Trophoblast cell (in vitro differentiated cells and primary cell): ENCODE results near the gene KPNA4.
A peak's percentile ranks its signal among the peaks of the same experiment; 100 is the strongest.

Experiments used
- DNase-seq, 2 donors: peaks; one replicate each; pipeline ENCODE4 v3.0.0-alpha.2; 2016
- H2AFZ ChIP-seq: 2 replicates; pipeline ENCODE4 v1.6.1; 2013; ENCODE audit warnings: low read length, moderate library complexity, mild to moderate bottlenecking; ENCODE audit not compliant: insufficient read depth, poor library complexity
- H2AK5ac ChIP-seq: 2 replicates; pipeline ENCODE4 v1.6.1; 2013; ENCODE audit warnings: mild to moderate bottlenecking, low read length
- H2BK120ac ChIP-seq: 2 replicates; pipeline ENCODE4 v1.6.1; 2013; ENCODE audit warnings: low read length, mild to moderate bottlenecking, moderate library complexity; ENCODE audit not compliant: insufficient read depth, poor library complexity
- H2BK12ac ChIP-seq: 2 replicates; pipeline ENCODE4 v1.6.1; 2013; ENCODE audit warnings: mild to moderate bottlenecking, low read length, moderate library complexity
- H2BK5ac ChIP-seq: 2 replicates; pipeline ENCODE4 v1.6.1; 2013; ENCODE audit warnings: low read length, low read depth, moderate library complexity, mild to moderate bottlenecking; ENCODE audit not compliant: poor library complexity
- H3K14ac ChIP-seq: 2 replicates; pipeline ENCODE4 v1.6.1; 2013; ENCODE audit warnings: mild to moderate bottlenecking, low read length
- H3K18ac ChIP-seq: 2 replicates; pipeline ENCODE4 v1.6.1; 2013; ENCODE audit warnings: mild to moderate bottlenecking, low read length
- H3K23ac ChIP-seq: 2 replicates; pipeline ENCODE4 v1.6.1; 2013; ENCODE audit warnings: low read length
- H3K27ac ChIP-seq: 2 replicates; pipeline ENCODE4 v1.5.1; 2013; ENCODE audit warnings: low read depth, mild to moderate bottlenecking, inconsistent platforms, low read length, moderate library complexity
- H3K27me3 ChIP-seq: 2 replicates; pipeline ENCODE4 v1.6.1; 2013; ENCODE audit warnings: inconsistent platforms, mild to moderate bottlenecking, low read length, moderate library complexity; ENCODE audit not compliant: insufficient read depth
- H3K36me3 ChIP-seq, 2 experiments: 1 replicate in 1 of 2; 2 replicates in 1 of 2; pipeline ENCODE4 v1.6.1; 2013; ENCODE audit warnings: low read length in 2 of 2, mild to moderate bottlenecking in 2 of 2, moderate library complexity in 1 of 2; ENCODE audit not compliant: insufficient read depth in 2 of 2, control insufficient read depth in 1 of 2
- H3K4ac ChIP-seq: 2 replicates; pipeline ENCODE4 v1.6.1; 2013; ENCODE audit warnings: low read depth, mild to moderate bottlenecking, low read length, moderate library complexity
- H3K4me1 ChIP-seq, 2 experiments: 1 replicate in 1 of 2; 2 replicates in 1 of 2; pipeline ENCODE4 v1.6.1; 2013; ENCODE audit warnings: low read length in 2 of 2, mild to moderate bottlenecking in 2 of 2, moderate library complexity in 1 of 2; ENCODE audit not compliant: insufficient read depth in 2 of 2, control insufficient read depth in 1 of 2
- H3K4me2 ChIP-seq: 2 replicates; pipeline ENCODE4 v1.6.1; 2013; ENCODE audit warnings: inconsistent platforms, mild to moderate bottlenecking, low read length, moderate library complexity
- H3K4me3 ChIP-seq: 2 replicates; pipeline ENCODE4 v1.5.1; 2013; ENCODE audit warnings: mild to moderate bottlenecking, low read depth, low read length, inconsistent platforms
- H3K79me1 ChIP-seq: one replicate; pipeline ENCODE4 v1.6.1; 2013; ENCODE audit warnings: low read length
- H3K79me2 ChIP-seq: 2 replicates; pipeline ENCODE4 v1.6.1; 2013; ENCODE audit warnings: low read length, mild to moderate bottlenecking; ENCODE audit not compliant: control insufficient read depth, insufficient read depth, poor library complexity
- H3K9ac ChIP-seq: 2 replicates; pipeline ENCODE4 v1.6.1; 2013; ENCODE audit warnings: mild to moderate bottlenecking, low read length
- H3K9me3 ChIP-seq: 2 replicates; pipeline ENCODE4 v1.6.1; 2013; ENCODE audit warnings: low read depth, mild to moderate bottlenecking, control low read depth, inconsistent platforms, low read length; ENCODE audit not compliant: insufficient read depth
- H4K12ac ChIP-seq: 2 replicates; pipeline ENCODE4 v1.6.1; 2013; ENCODE audit warnings: low read depth, mild to moderate bottlenecking, low read length, moderate library complexity
- H4K8ac ChIP-seq: 2 replicates; pipeline ENCODE4 v1.6.1; 2013; ENCODE audit warnings: low read depth, mild to moderate bottlenecking, low read length, moderate library complexity
- H4K91ac ChIP-seq: one replicate; pipeline ENCODE4 v1.6.1; 2013; ENCODE audit warnings: low read depth, mild to moderate bottlenecking, low read length, moderate library complexity
- WGBS: extraction: QIAGEN DNeasy Blood & Tissue Kit; methylation state at CpG from one replicate; pipeline ENCODE4 v1.1.7; 2013; ENCODE audit warnings: missing lambda C conversion rate; ENCODE audit not compliant: insufficient read length, insufficient coverage; ENCODE audit errors: extremely low coverage; 5-methylcytosine and 5-hydroxymethylcytosine counted together

Gene KPNA4

GRCh38 chr3:160501325-160501724 is 64.0 kb downstream of the KPNA4 start:
- H3K79me2 ChIP-seq = no peaks in the 10 kb centered on the region
- H3K9ac ChIP-seq = no peak overlapping the region
- no peak overlapping the region for H3K27ac ChIP-seq
- no peak overlapping the region for H3K18ac ChIP-seq
- no CpG with 5 or more reads among the region's 3 CpGs for WGBS
- no peak overlapping the region for H2BK12ac ChIP-seq
- no peak overlapping the region for H2BK5ac ChIP-seq
- no peak overlapping the region for H3K4me2 ChIP-seq
- no peaks in the 10 kb centered on the region for H3K79me1 ChIP-seq
- H3K4me3 ChIP-seq = no peak overlapping the region
- no peak overlapping the region for H2AK5ac ChIP-seq
- no peak overlapping the region for H2BK120ac ChIP-seq
- H4K91ac ChIP-seq = no peak overlapping the region
- no peak for DNase-seq
- H3K23ac ChIP-seq = no peak overlapping the region
- H3K36me3 ChIP-seq = peaks cover 11 to 16% of the 10 kb centered on the region in 2 experiments
- no peak overlapping the region for H3K4ac ChIP-seq
- H3K14ac ChIP-seq = no peak overlapping the region
- H4K12ac ChIP-seq = no peak overlapping the region
- H3K27me3 ChIP-seq = no peaks in the 10 kb centered on the region
- no peaks in the 10 kb centered on the region for H3K9me3 ChIP-seq
- no peaks in the 10 kb centered on the region for H3K4me1 ChIP-seq
- H4K8ac ChIP-seq = no peak overlapping the region
- no peak overlapping the region for H2AFZ ChIP-seq

DNA sequence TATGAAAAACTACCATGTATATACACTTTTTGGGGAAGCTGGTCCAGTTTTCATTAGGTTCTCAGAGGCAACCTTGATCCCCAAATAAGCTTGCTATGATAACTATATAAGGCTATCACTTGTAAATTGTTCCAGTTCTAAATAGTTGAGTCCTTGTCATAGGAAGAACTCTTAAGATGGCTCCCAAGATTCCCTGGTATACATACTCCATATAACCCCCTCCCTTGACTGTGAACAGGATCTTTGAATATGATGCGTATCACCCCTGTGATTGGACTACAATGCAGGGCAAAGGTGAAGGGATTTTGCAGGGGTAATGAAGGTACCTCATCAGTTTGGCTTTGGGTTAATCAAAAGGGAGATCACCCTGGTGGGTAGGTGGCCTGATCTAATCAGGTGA is 67.2 kb downstream of the KPNA4 start:
- WGBS = no CpG with 5 or more reads among the region's 1 CpG

GRCh38 chr3:160490166-160490565 is 75.2 kb downstream of the KPNA4 start:
- Histone ChIP-seq H3K14ac (no peak overlapping the region), H4K8ac (no peak overlapping the region), H2BK120ac (no peak overlapping the region), H4K12ac (no peak overlapping the region), H2BK12ac (no peak overlapping the region), H3K4me1 (no peaks in the 10 kb centered on the region), H3K18ac (no peak overlapping the region), H3K4me3 (no peak overlapping the region), H3K23ac (no peak overlapping the region), H2BK5ac (no peak overlapping the region), H3K27me3 (no peaks in the 10 kb centered on the region), H2AFZ (no peak overlapping the region), H4K91ac (no peak overlapping the region), H3K4ac (no peak overlapping the region), H3K4me2 (no peak overlapping the region), H3K27ac (no peak overlapping the region), H3K79me1 (no peaks in the 10 kb centered on the region), H3K9ac (no peak overlapping the region), H3K9me3 (no peaks in the 10 kb centered on the region), H3K79me2 (no peaks in the 10 kb centered on the region), H3K36me3 (no peaks in the 10 kb centered on the region), H2AK5ac (no peak overlapping the region)
- peak; percentile 8 to 27 for DNase-seq

More for the DNA sequence above, 67.2 kb downstream of the KPNA4 start:
- H4K91ac ChIP-seq = no peak overlapping the region
- H3K4ac ChIP-seq = no peak overlapping the region
- no peak overlapping the region for H3K18ac ChIP-seq
- no peaks in the 10 kb centered on the region for H3K27me3 ChIP-seq
- H3K9ac ChIP-seq = no peak overlapping the region
- H3K36me3 ChIP-seq = peaks cover 5 to 10% of the 10 kb centered on the region in 2 experiments
- no peak overlapping the region for H3K4me2 ChIP-seq
- no peak overlapping the region for H2BK5ac ChIP-seq
- no peak overlapping the region for H3K4me3 ChIP-seq
- H3K79me1 ChIP-seq = no peaks in the 10 kb centered on the region
- H2BK12ac ChIP-seq = no peak overlapping the region
- no peak overlapping the region for H2AK5ac ChIP-seq
- no peak overlapping the region for H4K8ac ChIP-seq
- DNase-seq = no peak
- no peak overlapping the region for H3K23ac ChIP-seq
- no peaks in the 10 kb centered on the region for H3K4me1 ChIP-seq
- H2AFZ ChIP-seq = no peak overlapping the region
- H3K27ac ChIP-seq = no peak overlapping the region
- H2BK120ac ChIP-seq = no peak overlapping the region
- no peaks in the 10 kb centered on the region for H3K9me3 ChIP-seq
- H4K12ac ChIP-seq = no peak overlapping the region
- no peaks in the 10 kb centered on the region for H3K79me2 ChIP-seq
- H3K14ac ChIP-seq = no peak overlapping the region

DNA sequence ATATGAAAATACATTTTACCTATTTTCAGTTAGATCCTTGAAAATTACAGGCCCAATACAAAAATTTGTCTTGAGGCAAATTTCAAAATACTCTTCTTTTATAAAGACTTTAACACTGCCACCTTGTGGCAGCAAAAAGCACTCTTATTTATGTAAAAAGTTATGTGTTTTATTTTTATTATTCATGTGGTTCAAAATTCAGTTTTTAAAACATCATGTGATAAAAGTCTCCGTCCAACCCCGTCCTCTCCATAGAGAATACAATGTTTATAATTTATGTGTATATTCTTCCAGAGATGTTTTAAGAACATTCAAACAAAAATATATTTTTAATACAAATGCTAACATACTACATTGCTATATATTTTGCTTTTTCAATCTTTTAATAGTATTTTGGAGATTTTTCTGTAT is 78.9 kb downstream of the KPNA4 start:
- no peak overlapping the region for H3K14ac ChIP-seq
- no peak overlapping the region for H2AFZ ChIP-seq
- no peak overlapping the region for H4K91ac ChIP-seq
- WGBS = no CpG with 5 or more reads among the region's 2 CpGs
- H4K8ac ChIP-seq = no peak overlapping the region
- H3K4ac ChIP-seq = no peak overlapping the region
- no peak overlapping the region for H2BK5ac ChIP-seq
- no peak overlapping the region for H2BK12ac ChIP-seq
- H3K27me3 ChIP-seq = no peaks in the 10 kb centered on the region
- no peak overlapping the region for H3K9ac ChIP-seq
- no peaks in the 10 kb centered on the region for H3K79me1 ChIP-seq
- DNase-seq = peak in 1 of 2 donors; percentile 76
- H3K4me3 ChIP-seq = no peak overlapping the region
- H3K4me1 ChIP-seq = no peaks in the 10 kb centered on the region
- no peaks in the 10 kb centered on the region for H3K79me2 ChIP-seq
- H2AK5ac ChIP-seq = no peak overlapping the region
- no peak overlapping the region for H3K4me2 ChIP-seq
- H2BK120ac ChIP-seq = no peak overlapping the region
- H3K27ac ChIP-seq = no peak overlapping the region
- H4K12ac ChIP-seq = no peak overlapping the region
- H3K23ac ChIP-seq = no peak overlapping the region
- H3K9me3 ChIP-seq = no peaks in the 10 kb centered on the region
- H3K36me3 ChIP-seq = no peaks in the 10 kb centered on the region
- H3K18ac ChIP-seq = no peak overlapping the region
